GM12801 (cell line): ENCODE measurements around the gene KRTAP6-3.

Source experiments
- CTCF ChIP-seq: IDR thresholded peaks from one replicate; pipeline ENCODE4 v1.5.1; 2011; ENCODE audit warnings: control low read depth; ENCODE audit not compliant: insufficient read length; ENCODE audit errors: extremely low read depth

KRTAP6-3 gene

GRCh38 chr21:30592140-30592539 is at the start of gene KRTAP6-3:
Gene KRTAP6-3, plus strand, starts transcription at chr21:30592440. Its CDS starts 6 bp downstream, at chr21:30592446.
- no peak for TF ChIP-seq CTCF

DNA sequence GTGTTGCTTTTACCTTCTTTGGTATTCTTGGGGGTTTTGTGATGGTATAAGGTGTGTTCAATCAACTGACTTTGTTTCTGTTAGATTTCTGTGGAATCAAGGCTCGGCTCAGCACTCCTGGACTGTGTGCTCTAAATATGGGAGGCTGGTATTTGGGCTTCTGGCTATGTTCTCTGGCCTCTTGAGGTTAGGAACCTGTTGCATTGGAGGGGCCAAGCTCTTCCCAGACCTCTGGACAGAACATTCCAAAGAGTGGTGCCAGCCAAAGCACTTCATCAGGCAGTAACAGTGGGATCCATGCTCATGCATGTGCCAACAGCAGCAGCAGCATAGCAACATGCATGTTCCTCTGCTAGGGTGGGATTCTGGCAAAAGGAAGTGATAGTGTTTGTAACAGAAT is 39.5 kb upstream of the KRTAP6-3 start:
- TF ChIP-seq CTCF = no peak

GRCh38 chr21:30555095-30555494 is 37.1 kb upstream of the KRTAP6-3 start:
- no peak for TF ChIP-seq CTCF

DNA sequence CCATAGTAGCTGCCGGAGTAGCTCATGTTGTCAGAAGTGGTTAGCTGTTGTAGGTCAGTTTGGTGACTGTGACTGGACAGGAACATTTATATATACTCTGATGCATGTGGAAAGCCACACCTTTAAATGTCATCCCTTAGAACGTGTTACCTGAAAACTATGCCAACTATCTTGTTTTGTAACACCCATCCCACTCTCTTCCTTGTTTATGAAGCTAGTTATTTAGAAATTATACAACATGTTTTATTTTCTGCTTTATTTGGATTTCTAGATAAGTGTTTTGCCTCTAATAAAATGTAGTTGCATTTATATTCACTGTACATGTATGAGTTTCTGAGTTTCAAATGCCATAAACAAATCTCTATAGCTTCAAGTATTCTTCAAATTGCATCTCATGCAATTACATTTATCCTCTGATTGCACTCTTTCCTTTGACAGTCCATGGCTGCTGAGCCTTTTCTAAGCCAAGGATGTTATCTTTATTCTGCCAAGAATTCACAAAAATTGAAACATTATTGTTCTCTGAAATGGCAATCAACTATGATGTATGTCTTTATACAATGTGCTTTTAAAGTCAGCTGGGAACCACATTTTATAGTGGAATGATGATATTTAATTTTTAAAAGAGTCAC is 30.9 kb upstream of the KRTAP6-3 start, which contains the start of gene KRTAP19-7:
Gene KRTAP19-7, minus strand, starts transcription at position 51 of the 632 bp plus-strand sequence. Its CDS starts 25 bp downstream, at position 26.
- no peak for TF ChIP-seq CTCF

GRCh38 chr21:30561957-30562356 is 30.3 kb upstream of the KRTAP6-3 start:
- TF ChIP-seq CTCF = no peak

DNA sequence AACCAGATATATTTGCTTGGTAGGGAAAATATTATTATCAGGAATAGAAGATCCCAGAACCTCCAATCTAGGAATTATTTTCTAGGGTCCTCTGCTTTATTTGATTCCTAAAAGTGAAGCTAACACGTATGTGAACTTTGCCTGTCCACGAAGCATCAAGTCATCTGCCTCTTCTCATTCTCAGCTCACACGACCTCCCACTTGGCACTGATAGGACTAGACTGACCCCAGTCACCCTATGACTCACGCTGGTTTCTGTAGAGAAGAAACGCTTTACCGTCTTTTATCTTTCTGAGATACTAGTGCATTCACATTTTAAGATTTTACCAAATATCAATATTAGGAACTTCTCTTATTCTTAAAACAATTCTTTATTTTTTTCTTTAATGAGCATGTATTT is 29.2 kb upstream of the KRTAP6-3 start:
- TF ChIP-seq CTCF = no peak

DNA sequence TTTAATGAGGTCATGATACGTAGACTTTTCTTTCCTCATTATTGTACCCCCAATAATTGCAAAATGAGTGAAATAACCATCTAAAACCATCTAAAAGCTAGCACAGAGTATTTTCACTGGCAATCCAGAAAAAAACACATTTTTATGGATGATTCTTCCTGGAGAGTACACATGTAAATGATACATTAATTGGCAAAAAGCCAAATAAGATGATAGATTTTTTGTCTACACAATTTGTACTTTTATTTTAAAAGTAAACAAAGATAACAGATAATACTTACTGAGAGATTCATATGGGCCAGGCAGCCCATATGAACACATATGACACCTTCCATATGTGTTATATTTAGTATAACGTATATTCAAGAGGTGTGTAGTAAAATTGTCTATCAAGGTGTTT is 28.6 kb upstream of the KRTAP6-3 start:
- TF ChIP-seq CTCF = no peak
